A673 (cell line): ENCODE results near the gene COL19A1.

Source experiments
- EZH2 ChIP-seq: fragments of 200-600 bp; sonication (generic); IDR thresholded peaks from 2 replicates; pipeline ENCODE4 v1.6.1; 2017; ENCODE audit warnings: borderline replicate concordance, low read depth, mild to moderate bottlenecking, mixed read lengths, antibody characterized with exemption, low read length; ENCODE audit not compliant: poor library complexity, severe bottlenecking
- TF ChIP-seq, protein P1 (sequence below): fragments of 300-800, 200-600 bp; sonication (generic); conservative IDR thresholded peaks from 2 replicates; pipeline ENCODE4 v1.5.1; 2017; ENCODE audit warnings: low read depth, mild to moderate bottlenecking, antibody characterized with exemption, low read length, moderate library complexity, mixed read lengths

DNA sequence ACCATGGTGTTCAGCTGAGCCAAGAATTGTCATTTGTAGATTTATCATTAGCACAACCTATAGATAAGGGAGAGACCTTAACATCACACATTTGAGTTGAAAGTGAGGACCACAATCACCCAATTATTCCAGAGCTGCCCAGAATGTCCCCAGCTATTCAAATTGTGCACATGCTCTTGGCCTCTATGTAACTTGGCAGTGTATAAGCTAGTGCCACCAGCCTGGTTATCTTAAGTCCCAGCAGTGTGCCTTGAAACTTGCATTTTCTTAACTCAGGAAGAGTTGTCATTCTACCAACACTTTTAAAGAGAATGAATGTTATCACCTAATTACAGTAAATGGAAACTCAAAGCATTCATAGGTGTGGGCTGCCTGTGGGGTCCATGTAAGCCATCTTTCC lies 245.4 kb downstream of the COL19A1 start:
- TF ChIP-seq, protein P1, sequence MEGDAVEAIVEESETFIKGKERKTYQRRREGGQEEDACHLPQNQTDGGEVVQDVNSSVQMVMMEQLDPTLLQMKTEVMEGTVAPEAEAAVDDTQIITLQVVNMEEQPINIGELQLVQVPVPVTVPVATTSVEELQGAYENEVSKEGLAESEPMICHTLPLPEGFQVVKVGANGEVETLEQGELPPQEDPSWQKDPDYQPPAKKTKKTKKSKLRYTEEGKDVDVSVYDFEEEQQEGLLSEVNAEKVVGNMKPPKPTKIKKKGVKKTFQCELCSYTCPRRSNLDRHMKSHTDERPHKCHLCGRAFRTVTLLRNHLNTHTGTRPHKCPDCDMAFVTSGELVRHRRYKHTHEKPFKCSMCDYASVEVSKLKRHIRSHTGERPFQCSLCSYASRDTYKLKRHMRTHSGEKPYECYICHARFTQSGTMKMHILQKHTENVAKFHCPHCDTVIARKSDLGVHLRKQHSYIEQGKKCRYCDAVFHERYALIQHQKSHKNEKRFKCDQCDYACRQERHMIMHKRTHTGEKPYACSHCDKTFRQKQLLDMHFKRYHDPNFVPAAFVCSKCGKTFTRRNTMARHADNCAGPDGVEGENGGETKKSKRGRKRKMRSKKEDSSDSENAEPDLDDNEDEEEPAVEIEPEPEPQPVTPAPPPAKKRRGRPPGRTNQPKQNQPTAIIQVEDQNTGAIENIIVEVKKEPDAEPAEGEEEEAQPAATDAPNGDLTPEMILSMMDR: no peak
- TF ChIP-seq EZH2: no peak
